Subcutaneous preadipocyte (primary cell): ENCODE results near the gene PLEKHA8. TPM values are rescaled to one million over a fixed set of nuclear protein-coding genes. Genes with fewer than 3 reads are reported as not detected.

Experiments
- small RNA-seq: library from RNA; depleted of rRNA; stranded (forward); fragments of <200 nt; gene quantifications from one replicate; pipeline ENCODE3, GENCODE V24; 2012
- total RNA-seq: library from RNA; depleted of rRNA; stranded (reverse); fragments of >200 nt; gene quantifications from 2 replicates; pipeline ENCODE4 v1.2.3, GENCODE V29; 2012

Gene PLEKHA8
- total RNA-seq, result 7.7 and 11.9 TPM in 2 replicates

DNA sequence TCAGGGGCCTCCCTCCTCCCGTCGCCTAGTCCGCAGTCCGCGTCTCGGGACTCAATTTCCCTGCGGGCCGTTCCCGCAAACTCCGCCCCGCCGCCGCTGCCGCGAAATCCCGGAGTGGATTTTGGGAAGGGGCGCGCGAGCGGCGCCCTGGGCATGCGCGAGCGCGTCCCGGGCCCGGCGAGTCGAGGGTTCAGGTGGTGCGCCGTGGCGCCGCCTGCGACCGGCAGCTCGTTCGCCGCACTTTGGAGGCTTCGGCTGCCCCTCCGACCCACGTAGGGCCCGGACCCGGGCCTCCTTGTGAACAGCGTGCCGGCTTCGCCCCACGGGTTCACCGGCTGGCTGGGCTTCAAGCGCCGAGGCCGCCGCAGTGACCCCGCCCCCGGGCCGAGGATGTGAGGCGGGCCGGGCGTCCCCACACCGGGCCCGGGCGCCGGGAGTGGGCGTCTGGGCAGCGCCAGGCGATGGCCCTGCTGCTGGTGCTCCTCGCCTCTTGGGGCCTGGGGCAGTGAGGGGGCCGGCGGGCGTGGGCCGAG is at the start of gene PLEKHA8:
Gene PLEKHA8, plus strand, starts transcription at position 197 of the 533 bp plus-strand sequence. CDS start 351 bp downstream, outside the sequence.

DNA sequence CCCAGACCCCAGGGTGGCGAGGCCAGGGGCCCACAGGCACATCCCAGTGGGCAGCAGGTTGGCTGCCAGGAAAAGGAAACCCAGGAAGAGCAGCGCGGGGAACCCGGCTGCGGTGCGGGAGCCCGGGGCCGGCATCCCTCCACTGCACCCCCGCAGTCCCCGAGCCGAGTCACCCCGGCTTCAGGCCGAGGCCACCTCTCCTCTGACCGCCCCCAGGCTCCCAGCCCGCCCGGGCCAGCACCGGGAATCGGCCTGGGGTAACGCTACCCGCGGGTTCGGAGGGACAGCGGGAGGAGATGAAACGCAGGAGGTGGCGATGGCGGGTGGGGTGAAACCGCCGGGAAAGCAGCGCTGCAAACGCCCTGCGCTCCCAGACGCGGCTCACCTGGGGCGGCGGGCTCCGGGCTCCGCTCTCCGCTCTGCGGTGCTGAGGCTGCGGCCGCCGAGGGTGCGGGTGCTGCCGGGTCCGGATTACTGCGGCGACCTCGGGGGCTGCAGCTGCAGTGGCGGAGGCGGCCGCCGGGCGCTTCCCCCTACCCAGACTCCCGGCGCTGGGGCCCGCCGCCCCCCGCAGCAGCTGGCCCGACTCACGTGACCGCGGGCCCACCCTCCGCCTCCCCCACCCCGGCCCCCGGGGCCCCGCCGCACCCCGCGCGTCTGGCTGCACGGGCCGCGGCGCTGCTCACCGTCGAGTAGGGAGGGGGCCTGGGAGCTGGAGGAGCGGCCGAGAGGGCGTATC is 38.8 kb upstream of the PLEKHA8 start, which contains the start of gene SCRN1:
Gene SCRN1, minus strand, starts transcription at position 545 of the 739 bp plus-strand sequence. CDS start 20,734 bp downstream, outside the sequence.

DNA sequence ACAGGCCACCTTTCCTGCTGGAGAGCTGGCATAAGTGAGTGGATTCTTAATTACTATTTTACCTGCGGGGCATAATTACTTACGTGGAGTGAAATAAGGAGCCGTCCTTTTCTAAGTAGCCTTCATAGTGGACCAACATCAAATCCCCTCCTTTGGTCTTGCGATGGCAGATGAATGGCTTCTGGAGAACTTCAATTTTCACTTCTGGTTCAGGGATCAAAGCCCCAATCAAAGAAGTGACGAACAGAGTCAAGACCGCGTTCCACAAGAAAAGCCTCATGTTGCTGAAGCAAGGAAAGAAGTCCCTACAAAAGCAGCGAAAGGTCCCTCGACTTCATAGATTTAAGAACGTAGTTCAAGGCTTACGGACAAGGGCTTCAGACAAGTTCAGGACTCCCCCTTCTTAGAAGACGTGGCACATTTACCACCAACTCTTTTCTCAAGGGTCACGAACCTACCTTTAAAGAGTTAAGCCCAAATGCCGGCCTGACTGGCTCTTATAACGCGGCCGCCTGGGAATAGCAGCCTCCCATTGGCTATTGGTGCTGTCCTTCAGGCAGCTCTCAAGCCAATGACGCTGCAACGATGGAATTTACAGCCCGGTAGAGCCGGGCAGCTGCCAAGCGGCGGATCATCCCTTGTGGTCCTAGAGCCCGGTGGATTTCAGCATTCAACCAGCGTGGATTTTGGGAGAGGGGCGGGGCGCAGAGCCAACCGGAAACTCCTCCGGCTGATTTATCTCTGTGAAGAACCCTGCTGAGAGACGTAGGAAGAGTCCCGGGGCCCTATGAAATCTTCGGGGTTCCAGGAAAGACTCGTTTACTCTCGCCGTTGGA is 1.8 kb upstream of the PLEKHA8 start, which contains the start of gene FKBP14:
Gene FKBP14, minus strand, starts transcription at position 474 of the 836 bp plus-strand sequence. Its CDS starts 194 bp downstream, at position 280.

GRCh38 chr7:30134611-30135300 is 106.5 kb downstream of the PLEKHA8 start, which contains the start of gene MTURN:
MTURN (plus strand) TSS chr7:30134986; CDS start chr7:30135137, 151 bp downstream.

Small RNA genes lying within 50 kb of the gene (small RNA-seq; reads per million reads assigned to genes)
- not detected for gene RPS27P16

Other genes with a start within 250 kb of the PLEKHA8 start
- not detected in 2 replicates for gene WIPF3, start 221.9 kb upstream of the PLEKHA8 start, total RNA-seq
- 50.3 and 69.0 TPM in 2 replicates for gene SCRN1, start 38.6 kb upstream of the PLEKHA8 start, total RNA-seq
- gene FKBP14, start 1.7 kb upstream of the PLEKHA8 start, total RNA-seq, result 21.3 and 23.3 TPM in 2 replicates
- gene MTURN, start 106.6 kb downstream of the PLEKHA8 start, total RNA-seq, result 23.1 and 24.2 TPM in 2 replicates